Kidney (tissue), 14 donors: ENCODE data around the gene ELOVL6. TPM values are rescaled to one million over a fixed set of nuclear protein-coding genes. Genes with fewer than 3 reads are reported as not detected.

Experiments
- DNase-seq, 5 donors: peaks; one replicate each; pipeline ENCODE4 v3.0.0-alpha.2; 2013 to 2020
- FAIRE-seq: peaks from 2 replicates; lab custom pipeline; 2012; peaks lifted over from hg19 to GRCh38; lab: Jason Lieb, UNC
- H3K27ac ChIP-seq, 2 donors: one replicate each; pipeline ENCODE4 v1.7.0; 2013; ENCODE audit warnings: low read depth in 2 of 2, low read length in 2 of 2, inconsistent platforms in 1 of 2
- H3K27me3 ChIP-seq: one replicate; pipeline ENCODE4 v1.7.1; 2013; ENCODE audit warnings: low read length, inconsistent platforms; ENCODE audit not compliant: control insufficient read depth, insufficient read depth
- H3K36me3 ChIP-seq, 3 donors: one replicate each; pipeline versions ENCODE4 v1.7.0 to v1.7.1; 2013; ENCODE audit warnings: low read length in 3 of 3, control low read depth in 1 of 3, inconsistent platforms in 1 of 3; ENCODE audit not compliant: insufficient read depth in 3 of 3, control insufficient read depth in 2 of 3
- H3K4me1 ChIP-seq, 3 donors: one replicate each; pipeline versions ENCODE4 v1.7.0 to v1.7.1; 2013; ENCODE audit warnings: low read length in 3 of 3, inconsistent platforms in 1 of 3, low read depth in 1 of 3; ENCODE audit not compliant: control insufficient read depth in 2 of 3, insufficient read depth in 2 of 3
- H3K4me3 ChIP-seq, 3 donors: one replicate each; pipeline versions ENCODE4 v1.7.0 to v1.8.1; 2013; ENCODE audit warnings: low read length in 3 of 3, control low read depth in 1 of 3, inconsistent platforms in 1 of 3
- H3K9ac ChIP-seq, 3 donors: one replicate each; pipeline versions ENCODE4 v1.7.0 to v1.7.1; 2013; ENCODE audit warnings: low read length in 3 of 3, control low read depth in 1 of 3, inconsistent platforms in 1 of 3
- H3K9me3 ChIP-seq, 3 donors: one replicate each; pipeline versions ENCODE4 v1.7.0 to v1.7.1; 2013; ENCODE audit warnings: low read length in 3 of 3, control low read depth in 1 of 3, inconsistent platforms in 1 of 3; ENCODE audit not compliant: control insufficient read depth in 2 of 3, insufficient read depth in 1 of 3
- CTCF ChIP-seq: IDR thresholded peaks from 3 replicates; pipeline ENCODE4 v1.5.1; 2012; ENCODE audit warnings: mild to moderate bottlenecking, moderate library complexity, borderline replicate concordance; ENCODE audit not compliant: insufficient read depth; ENCODE audit errors: extremely low read depth
- intact Hi-C: fragments of 100-400 bp; cut with DNase I; formaldehyde crosslinking; loops from one replicate; pipeline ENCODE4 v1.11.1; 2022
- polyA plus RNA-seq: library from polyadenylated mRNA; stranded (reverse); fragments of 350-450 nt; fragmentation: Illumina TruSeq; extraction: RNeasy Lipid Tissue Mini Kit (QIAGEN cat#74804); gene quantifications from one replicate; pipeline ENCODE4 v1.2.3, GENCODE V29; 2014; ENCODE audit warnings: low read depth, low replicate concordance; ENCODE audit not compliant: insufficient read depth
- total RNA-seq: library from RNA; stranded (reverse); fragmentation: NEBNext Ultra II Directional; extraction: Animal tissue kit (Norgen Biotek cat#: 25700); gene quantifications from one replicate; pipeline ENCODE4 v1.2.1, GENCODE V29; 2021
- donor health status: control.
- donor health status: control.
- donor health status: control.
- donor health status: control.
- donor health status: control.
- donor health status: DM: yes; HTN: yes; CAD: no.
- donor health status: Normal renal cell carcinoma (clear cell type).

The ELOVL6 gene
- total and polyA plus RNA-seq, 2 donors from 2014 or later = 10.7 to 21.5 TPM

DNA sequence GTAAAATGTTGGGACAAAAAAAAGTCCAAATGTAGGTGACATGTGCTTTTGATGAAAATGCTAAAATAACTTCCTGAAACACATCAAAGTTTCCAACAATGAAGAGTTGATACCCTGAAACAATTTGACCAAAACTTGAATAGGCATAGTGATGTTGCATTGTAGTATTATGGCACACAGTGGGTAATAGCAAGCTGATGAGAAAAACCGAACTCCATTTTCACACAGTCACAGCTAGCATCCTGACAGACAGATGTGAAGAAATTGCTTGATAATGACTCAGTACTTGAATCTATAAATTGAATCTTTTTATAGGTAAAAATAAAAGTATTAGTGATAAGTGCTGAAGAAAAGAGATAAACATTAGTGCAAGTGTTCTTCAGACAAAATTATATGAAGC, 122.5 kb downstream of the ELOVL6 start:
- Histone ChIP-seq H3K36me3 (no peaks in the 10 kb centered on the region), H3K27ac (no peak overlapping the region), H3K9me3 (no peaks in the 10 kb centered on the region), H3K4me3 (no peak overlapping the region), H3K27me3 (no peaks in the 10 kb centered on the region), H3K9ac (no peak overlapping the region), H3K4me1 (no peaks in the 10 kb centered on the region)
- DNase-seq (no peak), FAIRE-seq (no peak)
- intact Hi-C loops = no loop called here
- TF ChIP-seq CTCF = no peak

DNA sequence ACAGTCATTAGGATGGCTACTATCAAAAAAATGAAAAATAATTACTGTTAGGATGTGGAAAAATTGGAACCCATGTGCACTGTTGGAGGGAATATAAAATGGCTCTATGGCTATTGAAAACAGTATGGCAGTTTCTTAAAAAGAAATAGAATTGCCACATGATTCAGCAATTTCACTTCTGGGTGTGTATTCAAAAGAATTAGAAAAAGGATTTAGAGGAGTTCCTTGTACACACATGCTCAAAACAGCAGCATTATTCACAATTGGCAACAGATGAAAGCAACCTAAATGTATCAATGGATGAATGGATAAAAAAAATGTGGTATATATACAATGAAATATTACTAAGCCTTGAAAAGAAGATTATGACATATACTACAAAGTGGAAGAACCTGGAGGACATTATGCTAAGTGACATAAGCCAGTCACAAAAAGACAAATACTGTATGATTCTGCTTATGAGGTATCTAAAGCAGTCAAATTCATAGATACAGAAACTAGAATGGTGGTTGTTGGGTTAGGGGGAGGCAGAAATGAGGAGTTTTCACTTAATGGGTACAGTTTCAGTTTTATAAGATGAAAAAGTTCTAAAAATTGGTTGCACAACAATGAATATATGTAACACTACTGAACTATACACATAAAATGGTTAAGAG, 123.2 kb downstream of the ELOVL6 start:
- Histone ChIP-seq H3K9ac (no peak overlapping the region), H3K9me3 (no peaks in the 10 kb centered on the region), H3K4me1 (no peaks in the 10 kb centered on the region), H3K4me3 (no peak overlapping the region), H3K36me3 (no peaks in the 10 kb centered on the region), H3K27me3 (no peaks in the 10 kb centered on the region), H3K27ac (no peak overlapping the region)
- DNase-seq = no peak
- no peak for FAIRE-seq
- intact Hi-C loops = no loop called here
- TF ChIP-seq CTCF = no peak

- no peaks in the 10 kb centered on the region for H3K9me3 ChIP-seq
- FAIRE-seq (no peak), DNase-seq (no peak)
- no peak overlapping the region for H3K27ac ChIP-seq
- H3K36me3 ChIP-seq = no peaks in the 10 kb centered on the region
- intact Hi-C loops = no loop called here
- H3K4me1 ChIP-seq = no peaks in the 10 kb centered on the region
- H3K9ac ChIP-seq = no peak overlapping the region
- TF ChIP-seq CTCF = no peak
- H3K4me3 ChIP-seq = no peak overlapping the region
- H3K27me3 ChIP-seq = no peaks in the 10 kb centered on the region
These were observed 123.8 kb downstream of the ELOVL6 start for GRCh38 chr4:110074570-110074969.
